ENCODE results near the gene C5. TPM values are rescaled to one million over a fixed set of nuclear protein-coding genes. Genes with fewer than 3 reads are reported as not detected.

C5 gene
- total RNA-seq, 1 experiment from 2014 or later = 0.74 TPM

- no peaks in the 10 kb centered on the region for H3K27me3 ChIP-seq (ENCODE audit: insufficient read depth, low read length)
- Mint-ChIP-seq H3K9me3 (no peaks in the 10 kb centered on the region), H3K4me1 (peaks cover 21 to 24% of the 10 kb centered on the region in 2 experiments), H3K4me3 (no peak overlapping the region), H3K27ac (no peak overlapping the region), H3K27me3 (ENCODE audit: low read depth) (no peaks in the 10 kb centered on the region), H3K36me3 (ENCODE audit: insufficient read depth in 1 of 3, low read depth in 3 of 3) (no peaks in the 10 kb centered on the region)
- H3K9ac ChIP-seq (ENCODE audit: extremely low read depth, insufficient read length, low read length) = no peak overlapping the region
- no peak overlapping the region for H3K14ac ChIP-seq (ENCODE audit: insufficient read depth, low read length)
- H2BK15ac ChIP-seq (ENCODE audit: low read depth, low read length) = no peak overlapping the region
- no peak overlapping the region for H2BK120ac ChIP-seq (ENCODE audit: low read depth, low read length, poor library complexity, severe bottlenecking)
- no peaks in the 10 kb centered on the region for H4K20me1 ChIP-seq (ENCODE audit: control insufficient read depth, insufficient read depth, insufficient read length)
- no peak overlapping the region for H2BK12ac ChIP-seq (ENCODE audit: insufficient read length, low read depth, low read length)
- no peak overlapping the region for H3T11ph ChIP-seq (ENCODE audit: low read length)
- H3K79me2 ChIP-seq (ENCODE audit: insufficient read depth, low read length) = no peaks in the 10 kb centered on the region
- no peak for DNase-seq
- H3K18ac ChIP-seq (ENCODE audit: insufficient read length, low read depth, low read length) = no peak overlapping the region
- H3K23ac ChIP-seq (ENCODE audit: insufficient read length, low read depth, low read length) = no peak overlapping the region
- H2AK5ac ChIP-seq (ENCODE audit: insufficient read length, low read length) = no peak overlapping the region
- H3K56ac ChIP-seq (ENCODE audit: insufficient read length, low read depth, low read length) = no peak overlapping the region
- H3K9me3 ChIP-seq (ENCODE audit: control insufficient read depth, low read depth, low read length) = no peaks in the 10 kb centered on the region
- H4K8ac ChIP-seq (replicated peaks; ENCODE audit: insufficient read length, low read depth, low read length) = no peak overlapping the region
- H4K91ac ChIP-seq (ENCODE audit: insufficient read length, low read depth, low read length) = no peak overlapping the region
- H4K5ac ChIP-seq (ENCODE audit: insufficient read length, low read depth, low read length) = no peak overlapping the region
- no peak overlapping the region for H3K4ac ChIP-seq (ENCODE audit: low read depth, low read length)
- no peak for TF ChIP-seq CTCF (conservative IDR thresholded peaks at IDR 0.05)
- no peaks in the 10 kb centered on the region for H3K23me2 ChIP-seq (ENCODE audit: insufficient read length, low read depth, low read length, poor library complexity, severe bottlenecking)
- H3K27ac ChIP-seq (ENCODE audit: insufficient read length, low read depth, low read length) = no peak overlapping the region
- H2AFZ ChIP-seq (ENCODE audit: low read length) = no peak overlapping the region
- H3K4me1 ChIP-seq (ENCODE audit: insufficient read depth, low read length) = no peaks in the 10 kb centered on the region; the same call in 1 of the 2 replicates
- no peak overlapping the region for H2BK20ac ChIP-seq (ENCODE audit: low read depth, low read length, poor library complexity, severe bottlenecking)
- no CpG with 5 or more reads among the region's 3 CpGs for WGBS (ENCODE audit: extremely low coverage, insufficient read length, low lambda C conversion rate)
- no peaks in the 10 kb centered on the region for H3K79me1 ChIP-seq (ENCODE audit: insufficient read depth, low read depth, low read length, poor library complexity, severe bottlenecking)
- no peak overlapping the region for H3K4me2 ChIP-seq (ENCODE audit: insufficient read depth, insufficient read length, low read length)
- H2BK5ac ChIP-seq (ENCODE audit: insufficient read length, low read length) = no peak overlapping the region
These were observed 103.8 kb downstream of the C5 start for GRCh38 chr9:120946259-120946658.

All from H9 (cell line).